ENCODE results near the gene B4GALT2. TPM values are rescaled to one million over a fixed set of nuclear protein-coding genes. Genes with fewer than 3 reads are reported as not detected.

Gene B4GALT2
- total and polyA plus RNA-seq, 12 donors, result 18.2 to 47.9 (median 28.0) TPM

DNA sequence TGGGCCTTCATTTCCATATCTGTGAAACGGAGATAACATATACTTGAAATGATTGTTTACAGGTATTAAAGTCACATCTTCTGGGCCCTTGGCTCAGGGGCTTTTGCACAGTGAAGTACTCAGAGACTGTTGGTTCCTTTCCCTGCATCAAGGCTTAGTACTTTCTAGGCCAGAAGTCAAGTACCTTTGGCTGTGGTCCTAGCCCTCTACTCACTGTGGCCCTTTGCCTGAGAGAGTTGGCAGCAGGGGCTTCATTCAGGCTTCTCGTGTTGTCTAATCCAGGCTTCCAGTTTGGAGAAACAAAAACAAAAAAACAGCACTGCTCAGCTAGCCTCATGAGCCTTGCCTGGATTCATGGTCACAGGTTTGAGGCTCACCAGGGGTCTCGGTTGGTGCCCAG, 17.3 kb upstream of the B4GALT2 start:
- intact Hi-C loops (cut with DNase I), result no loop called here

GRCh38 chr1:43962324-43962723, 16.7 kb upstream of the B4GALT2 start:
- no peak overlapping the region for H3K4me3 ChIP-seq
- no peak for DNase-seq
- H3K36me3 ChIP-seq (replicated peaks in 1 of 2), result peaks cover 0 to 59% of the 10 kb centered on the region in 2 donors
- 87 to 96% (median 93%) methylated on average over 2 of the region's 2 CpGs for WGBS, 4 donors
- intact Hi-C loops (cut with DNase I), result no loop called here
- H3K4me1 ChIP-seq (replicated peaks in 1 of 2), result no peaks in the 10 kb centered on the region
- no peak overlapping the region for H3K27ac ChIP-seq
- H3K27me3 ChIP-seq, result no peaks in the 10 kb centered on the region
- no peaks in the 10 kb centered on the region for H3K9me3 ChIP-seq (replicated peaks in 1 of 3)
- TF ChIP-seq, protein P1, sequence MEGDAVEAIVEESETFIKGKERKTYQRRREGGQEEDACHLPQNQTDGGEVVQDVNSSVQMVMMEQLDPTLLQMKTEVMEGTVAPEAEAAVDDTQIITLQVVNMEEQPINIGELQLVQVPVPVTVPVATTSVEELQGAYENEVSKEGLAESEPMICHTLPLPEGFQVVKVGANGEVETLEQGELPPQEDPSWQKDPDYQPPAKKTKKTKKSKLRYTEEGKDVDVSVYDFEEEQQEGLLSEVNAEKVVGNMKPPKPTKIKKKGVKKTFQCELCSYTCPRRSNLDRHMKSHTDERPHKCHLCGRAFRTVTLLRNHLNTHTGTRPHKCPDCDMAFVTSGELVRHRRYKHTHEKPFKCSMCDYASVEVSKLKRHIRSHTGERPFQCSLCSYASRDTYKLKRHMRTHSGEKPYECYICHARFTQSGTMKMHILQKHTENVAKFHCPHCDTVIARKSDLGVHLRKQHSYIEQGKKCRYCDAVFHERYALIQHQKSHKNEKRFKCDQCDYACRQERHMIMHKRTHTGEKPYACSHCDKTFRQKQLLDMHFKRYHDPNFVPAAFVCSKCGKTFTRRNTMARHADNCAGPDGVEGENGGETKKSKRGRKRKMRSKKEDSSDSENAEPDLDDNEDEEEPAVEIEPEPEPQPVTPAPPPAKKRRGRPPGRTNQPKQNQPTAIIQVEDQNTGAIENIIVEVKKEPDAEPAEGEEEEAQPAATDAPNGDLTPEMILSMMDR (IDR thresholded peaks at IDR 0.05), result no peak
- no peak for TF ChIP-seq POLR2A (IDR thresholded peaks at IDR 0.05)

More for the DNA sequence above, 17.3 kb upstream of the B4GALT2 start:
- no peaks in the 10 kb centered on the region for H3K9me3 ChIP-seq (replicated peaks in 1 of 3)
- TF ChIP-seq POLR2A (IDR thresholded peaks at IDR 0.05), result no peak
- 86 to 94% (median 91%) methylated on average over 3 of the region's 3 CpGs for WGBS, 4 donors
- H3K4me3 ChIP-seq, result no peak overlapping the region
- H3K27me3 ChIP-seq, result no peaks in the 10 kb centered on the region
- H3K4me1 ChIP-seq (replicated peaks in 1 of 2), result no peaks in the 10 kb centered on the region
- DNase-seq, result no peak
- H3K27ac ChIP-seq, result no peak overlapping the region
- peaks cover 0 to 63% of the 10 kb centered on the region in 2 donors for H3K36me3 ChIP-seq (replicated peaks in 1 of 2)

DNA sequence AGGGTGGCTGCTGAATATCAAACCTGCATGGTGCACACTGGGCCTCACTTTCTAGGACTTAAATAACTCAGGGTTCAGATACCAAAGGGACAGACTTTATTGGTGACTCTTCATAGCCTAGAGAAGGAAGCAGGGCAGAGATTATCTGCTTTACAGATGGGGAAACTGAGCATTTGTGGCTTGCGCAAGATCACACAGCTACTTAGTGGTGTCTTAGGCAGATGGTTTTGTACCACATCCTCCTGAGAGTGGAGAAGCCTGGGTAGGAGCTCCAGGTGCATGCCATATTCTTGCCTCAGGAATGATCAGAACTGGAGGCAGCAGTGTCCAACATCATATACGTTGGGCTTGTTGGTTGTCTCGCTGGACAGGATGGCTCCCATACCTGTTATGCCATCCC, 16.0 kb upstream of the B4GALT2 start:
- Histone ChIP-seq H3K4me3 (no peak overlapping the region), H3K27me3 (no peaks in the 10 kb centered on the region), H3K9me3 (replicated peaks in 1 of 3) (no peaks in the 10 kb centered on the region), H3K36me3 (replicated peaks in 1 of 2) (peaks cover 0 to 53% of the 10 kb centered on the region in 2 donors), H3K4me1 (replicated peaks in 1 of 2) (no peaks in the 10 kb centered on the region), H3K27ac (no peak overlapping the region)
- DNase-seq, result no peak
- TF ChIP-seq, protein P1 (IDR thresholded peaks at IDR 0.05), result no peak
- no peak for TF ChIP-seq POLR2A (IDR thresholded peaks at IDR 0.05)
- WGBS, 4 donors, result 89 to 100% (median 90%) methylated on average over 3 of the region's 3 CpGs
- intact Hi-C loops (cut with DNase I), result no loop called here

GRCh38 chr1:43963890-43964289, 15.1 kb upstream of the B4GALT2 start:
- Histone ChIP-seq H3K27me3 (no peaks in the 10 kb centered on the region), H3K4me1 (replicated peaks in 1 of 2) (no peaks in the 10 kb centered on the region), H3K4me3 (no peak overlapping the region), H3K36me3 (replicated peaks in 1 of 2) (peaks cover 0 to 44% of the 10 kb centered on the region in 2 donors), H3K9me3 (replicated peaks in 1 of 3) (no peaks in the 10 kb centered on the region), H3K27ac (no peak overlapping the region)
- intact Hi-C loops (cut with DNase I), result no loop called here
- DNase-seq, result no peak
- TF ChIP-seq, protein P1 (IDR thresholded peaks at IDR 0.05), result no peak
- no peak for TF ChIP-seq POLR2A (IDR thresholded peaks at IDR 0.05)
- 76 to 88% (median 79%) methylated on average over 4 to 5 of the region's 5 CpGs for WGBS, 4 donors

DNA sequence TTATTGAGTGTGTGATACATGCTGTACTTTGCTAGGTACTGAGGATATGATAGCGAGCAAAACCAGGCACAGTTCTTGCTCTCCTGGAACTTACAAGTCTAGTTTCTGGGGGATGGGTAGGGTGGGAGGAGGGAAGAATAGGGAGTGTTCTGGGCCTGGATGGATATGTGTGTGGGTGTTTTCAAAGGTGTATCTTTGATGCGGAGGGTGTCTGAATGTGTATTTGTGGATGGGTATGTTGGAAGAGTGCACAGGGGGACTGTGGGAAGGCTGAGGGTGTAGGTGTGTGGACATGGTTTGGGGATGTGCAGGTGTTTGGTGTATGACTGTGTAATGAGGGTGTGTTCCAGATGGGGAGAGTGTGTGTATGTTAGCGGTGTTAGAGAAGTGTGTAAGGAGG, 13.7 kb upstream of the B4GALT2 start:
- H3K4me1 ChIP-seq (replicated peaks in 1 of 2), result peaks cover 2% of the 10 kb centered on the region in 2 donors
- TF ChIP-seq, protein P1 (IDR thresholded peaks at IDR 0.05), result no peak
- TF ChIP-seq POLR2A (IDR thresholded peaks at IDR 0.05), result no peak
- H3K9me3 ChIP-seq (replicated peaks in 1 of 3), result no peaks in the 10 kb centered on the region
- DNase-seq, result no peak
- H3K4me3 ChIP-seq, result no peak overlapping the region
- intact Hi-C loops (cut with DNase I), result no loop called here
- peaks cover 0 to 31% of the 10 kb centered on the region in 2 donors for H3K36me3 ChIP-seq (replicated peaks in 1 of 2)
- no peak overlapping the region for H3K27ac ChIP-seq
- WGBS, 4 donors, result 89 to 98% (median 93%) methylated on average over 3 of the region's 3 CpGs
- H3K27me3 ChIP-seq, result no peaks in the 10 kb centered on the region

All from adrenal gland (tissue), 12 donors.